Measurements from ENCODE around the gene SDCBP2. TPM values are rescaled to one million over a fixed set of nuclear protein-coding genes. Genes with fewer than 3 reads are reported as not detected.

SDCBP2 gene
- total and polyA plus RNA-seq, 2 of the 8 experiments (the other 6 are each of a cell fraction or from before 2014, with no cell fraction given): 4.2 to 6.7 TPM

- H3K9ac ChIP-seq (replicated peaks in 1 of 4; ENCODE audit: extremely low read depth in 1 of 4, low read depth in 3 of 4, low read length in 3 of 4): no peak overlapping the region
- POLR2A ChIA-PET (ENCODE audit: partially characterized antibody): no interaction called here
- no peak overlapping the region for H2BK5ac ChIP-seq (ENCODE audit: low read depth, low read length)
- no peak overlapping the region for H3K4me2 ChIP-seq (ENCODE audit: insufficient read depth in 1 of 2, low read depth in 2 of 2, low read length in 2 of 2)
- no peaks in the 10 kb centered on the region; a peak in 2 of 7 replicates for H3K27me3 ChIP-seq (replicated peaks in 1 of 4; ENCODE audit: control insufficient read depth in 3 of 4, extremely low read depth in 1 of 4, insufficient read depth in 3 of 4, low read length in 3 of 4)
- DNase-seq (ENCODE audit: low read depth in 1 of 2, low spot score in 2 of 2): no peak
- no peaks in the 10 kb centered on the region for H3K23me2 ChIP-seq (ENCODE audit: low read depth, low read length)
- H3K18ac ChIP-seq (ENCODE audit: extremely low read depth, low read length): no peak overlapping the region
- H3K36me3 ChIP-seq (ENCODE audit: control insufficient read depth in 2 of 4, insufficient read depth in 4 of 4, low read length in 3 of 4): no peaks in the 10 kb centered on the region
- H4K20me1 ChIP-seq (replicated peaks in 1 of 2; ENCODE audit: control insufficient read depth in 1 of 2, insufficient read depth in 2 of 2, low read length in 2 of 2): peaks cover 0 to 2% of the 10 kb centered on the region in 2 experiments
- no peak overlapping the region for H4K91ac ChIP-seq (replicated peaks; ENCODE audit: insufficient read length, low read length)
- H2BK12ac ChIP-seq (ENCODE audit: low read depth, low read length): no peak overlapping the region
- no peaks in the 10 kb centered on the region for H3K79me2 ChIP-seq (ENCODE audit: control insufficient read depth in 1 of 2, insufficient read depth in 2 of 2, low read length in 2 of 2)
- no peak overlapping the region for H3K23ac ChIP-seq (ENCODE audit: insufficient read length)
- no peak overlapping the region for H2BK120ac ChIP-seq (replicated peaks; ENCODE audit: low read depth, low read length)
- CTCF ChIA-PET (ENCODE audit: partially characterized antibody): interaction anchor here (1.5 kb wide), 1 partner anchor 173 kb away, joined by 3 read pairs; no protein-coding TSS in a partner anchor
- no peak overlapping the region for H2AK5ac ChIP-seq (ENCODE audit: low read depth, low read length)
- no peak for FAIRE-seq
- no peak overlapping the region for H3K4me3 ChIP-seq (ENCODE audit: extremely low read depth in 1 of 4, insufficient read depth in 2 of 4, low read depth in 3 of 4, low read length in 4 of 4)
- H4K8ac ChIP-seq (ENCODE audit: extremely low read depth, insufficient read depth, low read length): no peak overlapping the region; the same call in 1 of the 2 replicates
- TF ChIP-seq NANOG (IDR thresholded peaks at IDR 0.05; ENCODE audit: insufficient read depth, low read depth, low read length, poor library complexity, severe bottlenecking) (no peak), RFX5 (IDR thresholded peaks at IDR 0.05; ENCODE audit: borderline replicate concordance, low read depth, low read length) (no peak), TAF1 (IDR thresholded peaks at IDR 0.05; ENCODE audit: low read depth, low read length) (no peak), EP300 (IDR thresholded peaks at IDR 0.05; ENCODE audit: borderline replicate concordance in 1 of 2, low read depth in 2 of 2, low read length in 2 of 2) (no peak), HDAC6 (IDR thresholded peaks at IDR 0.05; ENCODE audit: low read depth, low read length) (no peak), YY1 (IDR thresholded peaks at IDR 0.05; ENCODE audit: low read depth, low read length) (no peak), POLR2AphosphoS5 (IDR thresholded peaks at IDR 0.05; ENCODE audit: low read depth, low read length) (no peak)
- TF ChIP-seq, protein P1, sequence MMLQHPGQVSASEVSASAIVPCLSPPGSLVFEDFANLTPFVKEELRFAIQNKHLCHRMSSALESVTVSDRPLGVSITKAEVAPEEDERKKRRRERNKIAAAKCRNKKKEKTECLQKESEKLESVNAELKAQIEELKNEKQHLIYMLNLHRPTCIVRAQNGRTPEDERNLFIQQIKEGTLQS (IDR thresholded peaks at IDR 0.05; ENCODE audit: insufficient read depth, low read depth, low read length): no peak
- H3K79me1 ChIP-seq (ENCODE audit: low read depth, low read length): no peaks in the 10 kb centered on the region
- no peak overlapping the region for H3K27ac ChIP-seq (ENCODE audit: low read depth, low read length)
- no peak overlapping the region for H3K4ac ChIP-seq (replicated peaks; ENCODE audit: insufficient read length, low read depth, low read length)
- H2BK20ac ChIP-seq (ENCODE audit: low read length): no peak overlapping the region
- H2BK15ac ChIP-seq (ENCODE audit: low read length): no peak overlapping the region
- H3K4me1 ChIP-seq (replicated peaks in 1 of 4; ENCODE audit: control insufficient read depth in 3 of 4, insufficient read depth in 4 of 4, low read length in 3 of 4): no peaks in the 10 kb centered on the region
- no peaks in the 10 kb centered on the region for H3K9me3 ChIP-seq (ENCODE audit: insufficient read depth in 2 of 2, low read depth in 1 of 2, low read length in 1 of 2)
- no peak overlapping the region for H4K5ac ChIP-seq (ENCODE audit: insufficient read length, low read depth, low read length)
- H3K14ac ChIP-seq (ENCODE audit: insufficient read length): no peak overlapping the region
- no peak overlapping the region for H2AFZ ChIP-seq (ENCODE audit: low read length)
- 89% methylated on average over 6 of the region's 6 CpGs; no CpG with 5 or more reads in 1 of the 2 experiments for WGBS, 2 experiments (ENCODE audit: extremely low coverage in 1 of 2, insufficient coverage in 1 of 2, insufficient read length in 1 of 2, insufficient replicate concordance in 2 of 2, low coverage in 1 of 2, low lambda C conversion rate in 2 of 2, missing lambda C conversion rate in 1 of 2)
- H3K56ac ChIP-seq (replicated peaks; ENCODE audit: insufficient read length, low read depth, low read length): no peak overlapping the region
Measured at GRCh38 chr20:1293641-1294379, 35.1 kb downstream of the SDCBP2 start.

All from H1 (cell line).